ENCODE measurements around the gene FRMPD4.

The FRMPD4 gene

DNA sequence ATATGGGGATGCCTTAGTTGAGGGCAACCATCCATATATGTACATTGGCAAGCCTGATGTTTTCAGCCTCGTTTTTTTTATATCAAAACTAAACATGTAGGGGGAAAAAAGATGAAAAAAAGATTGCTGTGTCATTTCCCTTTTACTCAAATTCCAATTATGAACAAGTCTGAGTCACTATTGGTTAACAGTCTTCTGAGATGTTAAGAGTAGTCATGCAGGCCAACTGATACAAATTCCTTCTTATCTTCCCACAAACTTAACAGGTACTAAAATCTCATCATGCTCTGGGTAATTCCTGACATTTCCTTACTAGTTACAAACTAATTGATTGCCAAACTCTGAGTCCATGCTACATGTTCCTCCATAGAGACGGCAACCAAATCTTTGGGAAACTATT lies 222.1 kb downstream of the FRMPD4 start:
- FAIRE-seq (no peak), DNase-seq (ENCODE audit: insufficient read length, low spot score) (no peak)

DNA sequence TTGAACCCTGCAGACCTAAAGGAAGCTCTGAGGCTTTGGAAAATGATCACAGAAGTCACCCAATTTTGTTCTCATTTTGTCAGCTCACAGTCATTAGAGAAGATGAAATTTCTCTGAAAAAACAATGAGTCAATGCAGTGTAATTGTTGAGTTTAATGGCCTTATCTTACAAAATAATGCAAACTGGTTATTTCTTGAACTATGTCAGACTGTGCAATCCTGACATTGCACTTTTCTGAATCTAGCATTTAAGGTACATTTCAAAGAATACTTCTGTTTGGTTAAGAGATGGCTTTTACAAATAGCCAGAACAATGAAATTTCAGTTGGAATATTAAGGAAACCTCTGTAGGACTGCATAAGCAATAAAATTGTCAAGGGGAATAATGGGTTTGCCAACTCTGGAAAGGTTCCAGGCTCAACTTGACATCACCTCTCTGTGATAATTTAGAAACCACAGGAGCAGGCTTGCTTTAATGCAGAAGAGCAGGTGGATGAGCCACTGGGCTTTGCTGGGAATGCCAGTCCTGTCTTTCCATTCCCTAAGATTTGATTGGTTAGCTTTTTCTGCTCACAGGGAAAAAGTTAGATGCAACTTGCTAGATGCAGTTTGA lies 222.8 kb downstream of the FRMPD4 start:
- FAIRE-seq (no peak), DNase-seq (ENCODE audit: insufficient read length, low spot score) (no peak)

DNA sequence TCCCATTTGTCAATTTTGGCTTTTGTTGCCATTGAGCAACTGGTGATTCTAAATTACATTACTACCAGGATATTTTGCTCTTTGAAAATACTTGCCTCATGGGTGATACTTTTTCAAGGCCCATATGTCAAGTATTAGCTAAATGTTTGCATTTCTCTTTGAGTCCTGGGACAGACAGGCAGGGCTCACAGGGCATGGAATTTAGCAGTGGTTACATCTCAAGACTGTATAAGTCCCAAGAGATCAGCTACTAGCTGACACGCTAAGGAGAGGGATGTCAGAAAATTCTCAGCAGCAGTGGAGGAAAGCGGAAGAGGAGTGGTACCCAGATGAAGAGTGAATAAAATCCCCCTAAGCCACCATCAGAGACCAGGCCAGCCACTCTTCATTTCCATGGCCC lies 224.9 kb downstream of the FRMPD4 start:
- FAIRE-seq (no peak), DNase-seq (ENCODE audit: insufficient read length, low spot score) (no peak)

DNA sequence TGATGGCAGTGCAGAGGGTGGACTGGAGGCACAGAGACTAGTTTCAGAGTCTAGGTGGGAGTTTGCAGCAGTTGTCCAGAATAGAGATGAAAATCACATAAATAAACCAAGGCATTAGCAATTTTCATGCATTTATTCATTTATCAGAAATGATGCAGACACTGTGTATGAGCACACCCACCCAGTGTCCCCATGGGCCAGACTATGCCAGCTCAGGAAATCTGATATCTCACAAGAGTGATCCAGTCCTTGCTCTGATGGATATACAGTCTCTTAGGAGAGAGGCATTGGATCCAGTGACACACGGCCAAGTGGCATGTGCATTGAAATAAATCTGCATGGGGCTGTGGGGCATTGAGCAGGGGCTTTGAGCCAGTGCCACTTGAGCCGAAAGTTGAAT lies 228.2 kb downstream of the FRMPD4 start:
- DNase-seq (ENCODE audit: insufficient read length, low spot score) (no peak), FAIRE-seq (no peak)

DNA sequence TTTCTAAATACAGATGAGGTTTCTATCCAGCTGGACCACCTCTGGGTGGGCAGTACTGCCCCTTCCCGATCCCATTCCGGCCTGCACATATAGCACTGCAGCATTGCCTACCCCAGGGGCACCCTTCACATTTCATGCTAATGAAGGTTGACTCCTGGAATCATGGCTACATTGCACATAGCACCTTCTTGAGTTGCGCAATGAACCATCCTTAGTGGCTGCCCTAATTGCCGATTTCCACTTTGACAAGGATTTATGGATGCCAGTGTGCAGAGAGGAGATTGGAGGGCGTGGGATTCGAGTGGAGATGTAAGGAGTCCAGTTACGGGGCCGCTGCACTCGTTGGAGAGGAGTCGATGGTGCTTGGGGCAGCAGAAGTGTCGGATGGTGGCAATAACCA lies 229.0 kb downstream of the FRMPD4 start:
- FAIRE-seq: no peak
- DNase-seq (ENCODE audit: insufficient read length, low spot score): no peak

DNA sequence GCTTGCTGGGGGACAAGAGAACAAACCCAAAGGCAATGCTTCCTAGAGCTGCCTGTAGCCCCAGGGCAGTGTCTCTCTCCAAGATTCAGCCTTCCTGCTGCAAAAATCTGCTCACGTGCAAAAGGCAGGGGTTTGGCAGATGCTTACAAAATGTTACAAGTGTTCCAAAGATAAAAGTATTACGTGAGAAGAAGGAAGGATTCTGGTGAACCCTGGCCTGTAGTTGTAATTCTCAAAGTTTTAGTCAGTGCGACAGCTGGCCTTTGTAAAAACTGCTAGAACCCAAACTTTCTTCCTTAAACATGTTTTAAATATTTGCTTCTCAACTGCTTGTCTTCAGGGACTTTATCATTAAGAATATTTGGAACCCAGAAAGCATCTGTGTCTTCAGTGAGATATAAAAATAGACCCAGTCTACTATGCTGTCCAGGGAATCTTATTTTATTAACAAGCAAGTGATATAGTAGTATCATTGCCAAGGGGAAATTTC lies 232.3 kb downstream of the FRMPD4 start:
- FAIRE-seq (no peak), DNase-seq (ENCODE audit: insufficient read length, low spot score) (no peak)

DNA sequence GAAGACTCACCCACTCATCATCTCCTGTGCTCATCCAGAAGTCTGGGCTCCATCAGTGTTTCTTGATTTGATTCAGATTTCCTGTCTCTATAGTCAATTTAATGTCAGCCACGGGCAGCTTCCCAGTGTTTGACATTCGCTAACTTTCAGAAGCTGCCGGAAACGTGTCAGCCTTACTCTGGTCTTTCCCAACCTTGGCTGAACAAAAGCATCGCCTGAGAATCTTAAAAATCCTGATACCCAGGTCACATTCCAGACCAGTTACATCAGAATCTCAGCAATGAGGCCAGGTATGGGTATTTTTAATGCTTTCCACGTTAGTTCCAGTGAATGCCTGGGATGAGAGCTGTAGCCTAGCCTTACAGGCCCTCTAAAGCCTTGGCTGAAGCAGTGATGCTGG lies 233.8 kb downstream of the FRMPD4 start:
- FAIRE-seq (no peak), DNase-seq (ENCODE audit: insufficient read length, low spot score) (no peak)

DNA sequence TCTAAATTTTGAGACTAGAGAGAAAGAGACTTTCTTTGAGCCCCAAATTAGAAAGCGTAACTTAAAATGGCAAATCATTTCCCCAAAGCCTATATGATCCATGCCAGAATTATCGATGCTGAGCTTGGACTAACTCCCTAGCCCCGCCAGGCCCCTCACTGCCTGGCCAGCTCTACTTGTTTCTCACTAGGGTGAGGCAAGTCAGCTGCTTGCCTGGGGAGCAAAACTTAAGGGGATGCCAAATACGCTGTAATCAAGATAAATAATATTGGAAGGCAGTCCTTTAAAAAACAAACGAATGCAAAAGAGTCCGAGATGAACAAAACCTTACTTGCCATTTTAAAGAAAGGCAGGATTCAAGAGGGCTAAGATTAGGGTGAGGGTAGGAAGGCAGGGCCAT lies 236.0 kb downstream of the FRMPD4 start:
- DNase-seq (ENCODE audit: insufficient read length, low spot score): no peak
- FAIRE-seq: no peak

DNA sequence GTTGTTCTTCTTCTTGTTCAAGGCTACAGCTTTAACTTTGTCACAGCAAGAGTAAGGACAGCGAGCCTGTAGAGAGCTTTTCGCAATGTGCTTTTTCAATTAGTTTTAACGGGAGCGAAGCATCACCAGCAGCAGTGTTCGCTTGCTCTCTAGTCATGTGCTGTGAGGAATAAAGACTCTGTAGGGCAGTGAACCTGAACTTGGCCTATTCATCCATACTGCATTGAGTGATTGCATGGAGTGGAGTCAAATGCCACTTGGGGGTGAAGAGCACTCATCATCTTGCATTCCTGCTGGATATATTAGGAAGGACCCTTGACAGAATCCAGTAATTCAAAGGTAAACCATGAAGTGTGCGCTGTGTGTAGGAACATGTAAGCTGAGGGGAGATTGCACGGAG lies 240.0 kb downstream of the FRMPD4 start:
- DNase-seq (ENCODE audit: insufficient read length, low spot score): no peak
- FAIRE-seq: no peak

DNA sequence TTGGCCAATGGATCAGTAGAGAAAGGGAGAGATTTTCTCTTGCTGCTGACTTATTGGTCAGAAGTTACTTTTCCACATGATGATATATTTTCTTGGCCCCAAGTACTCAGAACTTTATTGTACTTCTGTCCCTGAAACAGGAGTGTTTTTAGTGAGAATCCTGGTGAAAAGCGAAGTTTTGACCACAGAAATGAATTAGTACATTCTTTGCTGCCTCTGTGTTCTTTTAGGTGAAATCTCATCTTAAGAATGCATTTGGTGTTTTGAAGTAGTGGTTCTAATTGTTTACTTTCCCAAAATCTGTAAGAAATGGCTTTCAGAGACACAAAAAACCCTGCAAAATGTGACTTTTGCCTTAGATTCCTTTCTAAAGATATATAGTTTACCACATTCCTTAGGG lies 240.4 kb downstream of the FRMPD4 start:
- no peak for FAIRE-seq
- DNase-seq (ENCODE audit: insufficient read length, low spot score): no peak

DNA sequence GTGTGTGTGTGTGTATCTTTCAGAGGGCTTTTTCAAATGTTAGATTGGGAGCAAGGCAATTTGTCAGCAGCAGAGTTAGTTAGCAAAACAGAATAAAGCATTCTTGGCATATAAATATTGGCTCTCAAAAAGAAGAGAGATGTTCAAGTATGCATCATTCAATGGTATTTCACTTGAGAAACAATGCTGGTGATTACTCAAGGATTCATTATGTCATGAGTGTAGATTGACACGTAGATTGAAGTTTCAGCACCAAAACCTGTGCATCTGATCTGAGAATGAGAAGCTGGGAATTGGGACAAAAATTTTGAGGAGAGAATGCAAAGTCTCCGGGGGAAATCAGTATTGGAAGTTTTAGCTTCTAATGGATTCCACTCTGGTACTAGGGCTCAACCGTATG lies 241.4 kb downstream of the FRMPD4 start:
- no peak for DNase-seq (ENCODE audit: insufficient read length, low spot score)
- no peak for FAIRE-seq

DNA sequence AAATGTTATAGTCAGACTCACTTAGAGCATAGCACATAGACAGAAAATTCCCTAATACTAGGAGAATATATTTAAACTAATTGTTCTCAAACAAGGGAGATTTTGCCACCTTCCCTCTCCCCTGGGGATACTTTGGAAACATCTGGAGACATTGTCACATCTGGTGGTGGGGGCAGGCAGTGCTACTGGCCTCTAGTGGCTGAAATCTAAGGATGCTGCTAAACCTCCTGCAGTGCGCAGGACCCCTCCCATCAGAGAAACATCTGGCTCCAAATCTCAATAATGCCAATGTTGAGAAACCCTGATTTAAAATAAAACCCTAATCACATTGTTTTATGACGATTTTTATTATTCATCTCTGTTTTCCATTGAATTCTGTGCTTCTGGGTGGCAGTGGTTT lies 244.9 kb downstream of the FRMPD4 start:
- FAIRE-seq: no peak

DNA sequence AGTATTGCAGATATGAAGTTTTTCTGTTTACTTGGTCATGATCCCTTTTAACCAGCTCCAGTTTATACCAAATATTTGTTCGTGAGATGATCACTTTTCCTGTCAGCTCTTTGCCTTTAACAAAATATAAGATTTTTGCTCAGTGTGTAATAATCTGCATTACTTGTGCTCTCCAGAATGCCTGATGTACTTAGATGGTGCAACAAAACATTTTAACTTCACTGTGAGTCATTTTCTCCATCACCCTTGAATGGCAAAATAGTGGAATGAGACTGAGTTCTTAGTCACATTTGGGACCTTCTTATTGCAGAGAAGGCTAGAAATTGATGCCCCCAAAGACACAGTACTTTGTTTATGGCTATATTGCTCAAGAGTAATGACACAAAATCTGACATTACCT lies 252.0 kb downstream of the FRMPD4 start:
- FAIRE-seq (no peak), DNase-seq (ENCODE audit: insufficient read length, low spot score) (no peak)

More for the DNA sequence above, 244.9 kb downstream of the FRMPD4 start:
- no peak for DNase-seq (ENCODE audit: insufficient read length, low spot score)

DNA sequence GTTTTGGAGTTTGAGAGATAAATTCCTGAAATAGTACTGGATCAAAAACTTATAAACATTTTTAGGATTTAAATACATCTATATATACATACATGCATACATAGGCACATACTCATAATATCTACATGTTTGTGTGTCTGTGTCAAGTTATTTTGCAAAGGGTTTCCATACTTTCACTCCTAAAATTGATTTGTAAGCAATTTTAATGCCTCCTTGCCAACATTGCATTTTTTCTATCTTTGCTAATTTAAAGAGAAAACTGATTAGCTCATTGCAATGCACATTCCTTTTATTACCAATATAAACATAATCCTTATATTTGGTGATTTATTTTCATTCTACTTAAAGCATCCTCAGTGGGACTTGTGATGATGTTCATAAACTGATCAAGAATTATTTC lies 258.3 kb downstream of the FRMPD4 start:
- no peak for DNase-seq (ENCODE audit: insufficient read length, low spot score)
- FAIRE-seq: no peak

DNA sequence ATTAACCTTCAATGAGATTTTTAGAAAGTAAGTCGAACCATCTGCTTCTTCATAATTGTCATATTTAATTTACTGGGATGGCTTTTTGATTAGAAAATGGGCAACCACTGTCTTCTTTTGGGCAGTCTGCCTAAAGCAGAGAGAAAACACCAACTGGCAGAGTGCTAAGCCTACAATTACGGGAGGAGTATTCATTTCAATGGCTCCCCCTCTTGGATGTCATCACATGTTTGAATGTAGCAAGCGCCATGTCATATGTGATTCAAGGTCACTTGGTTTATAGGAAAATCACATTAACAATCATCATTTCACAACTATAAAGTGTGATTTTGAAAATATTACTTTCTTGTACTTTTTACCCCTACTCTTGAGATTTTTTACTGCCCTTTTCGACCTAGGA lies 261.9 kb downstream of the FRMPD4 start:
- no peak for DNase-seq (ENCODE audit: insufficient read length, low spot score)
- FAIRE-seq: no peak

DNA sequence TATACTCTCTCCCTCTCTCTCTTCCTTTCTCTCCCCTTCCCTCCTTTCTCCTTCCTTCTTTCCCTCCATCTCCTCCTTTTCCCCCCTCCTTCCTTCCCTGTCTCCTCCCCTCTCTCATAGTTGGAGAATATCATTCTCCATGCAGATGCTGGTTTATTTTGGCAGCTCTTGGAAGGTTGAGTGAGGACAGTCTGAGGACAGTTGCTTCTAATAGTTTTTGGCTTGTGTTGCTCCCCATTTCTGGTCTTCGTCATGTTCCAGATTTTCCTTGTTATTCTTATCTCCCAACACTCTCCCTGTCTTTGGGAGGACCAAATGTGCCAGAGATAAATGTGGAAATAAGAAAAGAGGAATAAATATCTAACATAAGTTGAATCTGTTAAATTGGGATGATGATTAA lies 263.0 kb downstream of the FRMPD4 start:
- no peak for DNase-seq (ENCODE audit: insufficient read length, low spot score)
- FAIRE-seq: no peak

DNA sequence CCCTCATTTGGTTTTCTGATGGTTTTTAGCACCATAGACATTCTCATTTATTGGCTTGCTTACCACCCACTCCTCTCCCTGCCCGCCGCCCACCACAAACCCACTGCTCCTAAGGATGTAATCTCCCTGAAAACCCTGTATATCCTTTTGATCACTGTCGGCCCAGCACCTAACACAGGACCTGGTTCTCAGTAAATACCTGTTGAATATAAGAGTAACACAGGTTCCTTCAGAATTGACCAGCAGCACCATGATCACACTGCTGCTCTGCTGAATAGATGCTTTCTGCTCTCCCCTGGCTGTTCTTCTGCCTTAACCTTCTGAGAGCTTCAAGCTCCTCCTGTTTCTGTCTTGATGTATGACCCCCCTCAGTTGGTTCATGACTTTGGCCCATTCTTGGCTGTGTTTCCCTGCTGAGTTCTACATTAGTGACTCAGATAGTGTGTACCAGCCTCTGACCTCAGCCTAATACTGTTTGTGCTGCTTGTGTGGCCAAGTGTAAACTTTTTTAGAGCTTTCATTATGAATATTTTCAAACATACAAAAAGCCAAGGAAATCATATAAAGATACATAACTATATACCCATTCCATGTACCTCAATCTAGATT lies 265.3 kb downstream of the FRMPD4 start:
- FAIRE-seq (no peak), DNase-seq (ENCODE audit: insufficient read length, low spot score) (no peak)

DNA sequence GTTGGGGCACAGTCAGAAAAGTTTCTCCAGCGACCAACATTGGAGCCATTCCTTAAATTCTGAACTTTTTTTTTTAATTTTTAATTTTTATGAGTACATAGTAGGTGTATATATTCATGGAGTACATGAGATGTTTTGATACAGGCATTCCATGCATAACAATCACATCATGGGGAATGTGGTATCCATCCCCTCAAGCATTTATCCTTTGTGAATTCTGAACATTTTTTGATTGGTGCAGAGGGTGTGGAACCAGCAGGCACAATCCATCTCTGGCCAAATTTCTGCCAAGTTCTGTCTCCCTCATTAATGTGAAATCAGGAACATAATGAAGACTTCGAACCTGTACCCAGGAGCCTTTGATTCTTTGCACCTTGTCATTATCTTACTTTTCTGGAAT lies 267.0 kb downstream of the FRMPD4 start:
- DNase-seq (ENCODE audit: insufficient read length, low spot score) (no peak), FAIRE-seq (no peak)

DNA sequence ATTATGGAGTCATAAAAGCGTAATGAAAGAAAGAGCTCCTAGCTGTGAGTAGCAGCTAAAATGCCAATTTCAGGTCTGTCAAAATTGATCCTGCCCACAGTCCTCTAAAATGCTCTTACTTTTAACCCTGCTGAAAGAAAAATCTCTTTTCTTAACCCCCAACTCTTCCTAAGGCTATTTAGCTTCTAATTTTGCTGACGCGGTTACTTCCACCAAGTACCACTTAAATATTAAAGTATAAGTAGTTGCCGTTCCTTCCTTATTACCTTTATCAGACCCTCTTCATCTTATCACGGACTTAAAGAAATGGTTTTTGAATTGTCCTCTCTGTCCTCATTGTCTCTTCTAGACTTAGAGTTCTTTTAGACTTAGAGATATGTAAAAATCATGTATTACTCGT lies 272.2 kb downstream of the FRMPD4 start:
- no peak for DNase-seq (ENCODE audit: insufficient read length, low spot score)
- FAIRE-seq: no peak

DNA sequence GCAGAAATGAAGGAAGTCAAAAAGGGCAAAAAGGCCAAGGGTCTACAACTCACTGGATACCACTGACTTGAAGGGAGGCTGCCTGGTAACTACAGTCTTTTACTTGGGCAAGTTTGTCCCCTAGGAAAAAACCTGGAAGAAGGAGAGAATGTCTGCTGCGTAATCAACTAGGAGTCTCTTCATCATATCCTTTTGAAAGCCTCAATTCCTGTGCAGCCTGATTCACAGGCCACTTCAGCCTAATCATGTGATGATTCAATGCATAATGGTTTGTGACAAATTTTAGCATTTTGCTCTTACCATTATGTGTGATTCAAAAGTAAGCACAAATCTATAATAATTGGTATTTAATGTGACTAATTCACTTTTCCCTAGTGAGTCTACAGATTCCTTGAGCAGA lies 273.6 kb downstream of the FRMPD4 start:
- FAIRE-seq: no peak

DNA sequence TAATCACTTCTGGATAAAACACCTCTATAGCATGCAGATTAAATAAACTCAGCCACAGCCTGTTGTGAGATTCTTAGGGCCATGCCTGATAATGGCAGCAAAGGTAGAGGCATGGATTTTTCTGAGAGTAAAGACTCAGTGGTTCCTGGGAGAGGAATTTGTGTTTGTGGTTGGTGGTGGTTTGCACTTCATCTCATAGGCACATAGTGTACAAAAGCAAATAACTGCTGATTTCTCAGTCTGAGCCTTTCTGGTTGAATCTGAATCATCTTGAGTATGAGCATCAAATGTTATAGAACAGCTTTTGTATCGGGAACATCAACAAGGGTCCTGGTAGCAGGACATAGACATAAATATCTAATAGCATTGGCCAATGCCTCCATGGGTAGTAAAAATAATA lies 274.3 kb downstream of the FRMPD4 start:
- FAIRE-seq (no peak), DNase-seq (ENCODE audit: insufficient read length, low spot score) (no peak)

More for the DNA sequence above, 273.6 kb downstream of the FRMPD4 start:
- DNase-seq (ENCODE audit: insufficient read length, low spot score): no peak

DNA sequence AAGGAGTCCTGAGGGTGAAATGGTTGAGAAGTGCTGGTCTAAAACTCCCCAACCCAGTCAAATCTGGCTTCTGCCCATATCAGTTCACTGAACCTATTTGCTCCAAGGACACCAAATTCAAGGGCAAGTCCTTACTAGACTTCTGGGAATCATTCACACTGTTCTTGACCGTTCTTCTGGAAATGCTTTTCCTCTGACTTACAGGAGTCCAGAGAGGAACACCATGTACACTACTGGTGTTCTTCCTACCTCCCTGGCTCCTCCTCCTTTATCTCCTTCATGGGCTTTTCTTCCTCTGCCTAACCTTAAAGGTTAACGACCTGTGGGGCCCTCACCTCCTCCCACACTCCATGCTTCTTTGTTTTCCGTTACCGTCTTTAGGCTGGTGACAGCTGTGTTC lies 281.3 kb downstream of the FRMPD4 start:
- no peak for DNase-seq (ENCODE audit: insufficient read length, low spot score)
- no peak for FAIRE-seq

DNA sequence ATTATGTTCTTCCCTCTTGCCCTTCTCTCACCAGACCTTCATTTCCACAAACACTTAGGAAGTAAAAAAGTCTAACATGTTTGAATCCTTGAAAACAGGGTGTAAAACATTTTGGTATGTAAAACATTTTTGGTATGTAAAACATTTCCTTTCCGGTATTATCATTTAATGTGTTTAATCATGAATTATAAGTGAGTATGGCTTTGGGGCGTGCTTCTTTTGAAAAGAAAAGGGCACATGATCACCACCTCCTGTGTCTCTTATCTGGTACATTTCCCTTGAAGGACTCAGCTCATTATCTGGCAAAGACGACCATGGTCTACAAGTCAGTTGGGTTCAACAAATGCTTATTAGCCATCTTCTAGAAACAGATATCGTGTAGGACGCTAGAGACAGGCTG lies 283.6 kb downstream of the FRMPD4 start:
- FAIRE-seq (no peak), DNase-seq (ENCODE audit: insufficient read length, low spot score) (peak; percentile 0)

All from HTR-8/SVneo (cell line).